ENCODE data around the gene MAPK12. TPM values are rescaled to one million over a fixed set of nuclear protein-coding genes. Genes with fewer than 3 reads are reported as not detected.
A peak's percentile ranks its signal among the peaks of the same experiment; 100 is the strongest.

The MAPK12 gene
- total RNA-seq, 1 experiment from 2014 or later = 86.7 TPM

GRCh38 chr22:50281384-50281760 is 19.9 kb upstream of the MAPK12 start:
- ChIA-PET RAD21 (ENCODE audit: low non-redundant PET in 1 of 2, low total read pairs in 2 of 2, uncharacterized antibody in 2 of 2, unreplicated experiment in 2 of 2) (no interaction called here), POLR2A (no interaction called here), CTCF (interaction anchor here (0.6 kb wide), 1 partner anchor 22 kb away, joined by 5 read pairs; no protein-coding TSS in a partner anchor)
- Histone ChIP-seq H2AFZ (ENCODE audit: low read depth, low read length, poor library complexity, severe bottlenecking) (no peak overlapping the region), H3K9me2 (ENCODE audit: insufficient read depth) (no peaks in the 10 kb centered on the region), H3K4me3 (replicated peaks in 1 of 2; ENCODE audit: low read depth in 1 of 2, low read length in 2 of 2) (no peak overlapping the region), H3K4me1 (ENCODE audit: control insufficient read depth in 1 of 2, insufficient read depth in 2 of 2, low read length in 2 of 2) (peaks cover 20 to 28% of the 10 kb centered on the region in 2 experiments), H4K20me1 (ENCODE audit: insufficient read depth) (no peaks in the 10 kb centered on the region), H3K9ac (ENCODE audit: low read length) (peak overlapping the region; percentile 62), H3K9me3 (ENCODE audit: control insufficient read depth in 1 of 2, insufficient read depth in 1 of 2, low read depth in 1 of 2, low read length in 2 of 2) (peaks cover under 1 to 4% of the 10 kb centered on the region in 2 experiments; a peak in 2 of 4 replicates), H3K27ac (ENCODE audit: low read depth, low read length) (peak overlapping the region; percentile 96), H3K4me2 (ENCODE audit: low read length) (peak overlapping the region; percentile 87), H3K27me3 (ENCODE audit: insufficient read depth, low read length) (no peaks in the 10 kb centered on the region), H3K79me2 (ENCODE audit: insufficient read depth, low read length) (peaks cover 21% of the 10 kb centered on the region; the same call in 1 of the 2 replicates), H3K36me3 (ENCODE audit: control insufficient read depth in 1 of 2, insufficient read depth in 2 of 2, low read length in 2 of 2) (peaks cover 30 to 68% of the 10 kb centered on the region in 2 experiments)
- TSS peak; percentile 54 for BruUV-seq (replicated peaks)
- intact Hi-C loops (cut with micrococcal nuclease) = no loop called here
- DNase-seq (ENCODE audit: low read depth, low spot score) (no peak), ATAC-seq (no peak)
- no peak for TF ChIP-seq YY1 (IDR thresholded peaks at IDR 0.05; ENCODE audit: extremely low read depth, insufficient replicate concordance, low read depth, low read length)
- no peak for TF ChIP-seq EGR1 (IDR thresholded peaks at IDR 0.05; ENCODE audit: low read depth)
- no peak for TF ChIP-seq FOSL1 (IDR thresholded peaks at IDR 0.05; ENCODE audit: low read depth)
- no peak for TF ChIP-seq ZBTB33 (IDR thresholded peaks at IDR 0.05; ENCODE audit: extremely low read depth, insufficient replicate concordance, low read length)

- no peak overlapping the region for H3K4me3 ChIP-seq (replicated peaks in 1 of 2; ENCODE audit: low read depth in 1 of 2, low read length in 2 of 2)
- H4K20me1 ChIP-seq (ENCODE audit: insufficient read depth) = no peaks in the 10 kb centered on the region
- RAD21 ChIA-PET (ENCODE audit: low non-redundant PET in 1 of 2, low total read pairs in 2 of 2, uncharacterized antibody in 2 of 2, unreplicated experiment in 2 of 2) = interaction anchor here in 1 of 2 experiments (0.6 kb wide), 1 partner anchor 31 kb away, joined by 3 read pairs; no protein-coding TSS in a partner anchor
- ATAC-seq (no peak), DNase-seq (ENCODE audit: low read depth, low spot score) (no peak)
- peaks cover 16% of the 10 kb centered on the region; the same call in 1 of the 2 replicates for H3K79me2 ChIP-seq (ENCODE audit: insufficient read depth, low read length)
- CTCF ChIA-PET = interaction anchor here (0.6 kb wide), 1 partner anchor 21 kb away, joined by 5 read pairs; no protein-coding TSS in a partner anchor
- H3K9ac ChIP-seq (ENCODE audit: low read length) = no peak overlapping the region
- POLR2A ChIA-PET = no interaction called here
- no peaks in the 10 kb centered on the region for H3K9me2 ChIP-seq (ENCODE audit: insufficient read depth)
- BruUV-seq (replicated peaks) = no TSS peak
- peaks cover 32 to 68% of the 10 kb centered on the region in 2 experiments for H3K36me3 ChIP-seq (ENCODE audit: control insufficient read depth in 1 of 2, insufficient read depth in 2 of 2, low read length in 2 of 2)
- peaks cover 20 to 30% of the 10 kb centered on the region in 2 experiments for H3K4me1 ChIP-seq (ENCODE audit: control insufficient read depth in 1 of 2, insufficient read depth in 2 of 2, low read length in 2 of 2)
- no peaks in the 10 kb centered on the region for H3K27me3 ChIP-seq (ENCODE audit: insufficient read depth, low read length)
- no peak overlapping the region for H3K4me2 ChIP-seq (ENCODE audit: low read length)
- H2AFZ ChIP-seq (ENCODE audit: low read depth, low read length, poor library complexity, severe bottlenecking) = no peak overlapping the region
- peak overlapping the region; percentile 96; the same call in 1 of the 2 replicates for H3K27ac ChIP-seq (ENCODE audit: low read depth, low read length)
- H3K9me3 ChIP-seq (ENCODE audit: control insufficient read depth in 1 of 2, insufficient read depth in 1 of 2, low read depth in 1 of 2, low read length in 2 of 2) = peaks cover 4 to 9% of the 10 kb centered on the region in 2 experiments; a peak in 2 of 4 replicates
- intact Hi-C loops (cut with micrococcal nuclease) = no loop called here
- TF ChIP-seq SRF (IDR thresholded peaks at IDR 0.05; ENCODE audit: low read depth) (no peak), CTCF (IDR thresholded peaks at IDR 0.05 in 2 of 3, conservative IDR thresholded peaks at IDR 0.05 in 1 of 3; ENCODE audit: borderline replicate concordance in 1 of 3, insufficient read depth in 1 of 3, low read depth in 2 of 3, low read length in 2 of 3) (no peak), JUND (IDR thresholded peaks at IDR 0.05) (no peak), YY1 (IDR thresholded peaks at IDR 0.05; ENCODE audit: extremely low read depth, insufficient replicate concordance, low read depth, low read length) (no peak), MAX (IDR thresholded peaks at IDR 0.05) (no peak), CBX3 (IDR thresholded peaks at IDR 0.05; ENCODE audit: low read depth) (no peak), RAD21 (IDR thresholded peaks at IDR 0.05; ENCODE audit: low read depth) (no peak), FOSL1 (IDR thresholded peaks at IDR 0.05; ENCODE audit: low read depth) (no peak), ZFX (IDR thresholded peaks at IDR 0.05) (no peak), ELF1 (IDR thresholded peaks at IDR 0.05; ENCODE audit: borderline replicate concordance, low read depth) (no peak), EZH2 (IDR thresholded peaks at IDR 0.05) (no peak)
These were observed 19.4 kb upstream of the MAPK12 start for GRCh38 chr22:50280708-50281383.
